Measurements from ENCODE around the gene PTPRCAP. TPM values are rescaled to one million over a fixed set of nuclear protein-coding genes. Genes with fewer than 3 reads are reported as not detected.
A peak's percentile ranks its signal among the peaks of the same experiment; 100 is the strongest.

The PTPRCAP gene
- total and polyA plus RNA-seq, 4 experiments from 2014 or later = 208 to 613 (median 420) TPM

DNA sequence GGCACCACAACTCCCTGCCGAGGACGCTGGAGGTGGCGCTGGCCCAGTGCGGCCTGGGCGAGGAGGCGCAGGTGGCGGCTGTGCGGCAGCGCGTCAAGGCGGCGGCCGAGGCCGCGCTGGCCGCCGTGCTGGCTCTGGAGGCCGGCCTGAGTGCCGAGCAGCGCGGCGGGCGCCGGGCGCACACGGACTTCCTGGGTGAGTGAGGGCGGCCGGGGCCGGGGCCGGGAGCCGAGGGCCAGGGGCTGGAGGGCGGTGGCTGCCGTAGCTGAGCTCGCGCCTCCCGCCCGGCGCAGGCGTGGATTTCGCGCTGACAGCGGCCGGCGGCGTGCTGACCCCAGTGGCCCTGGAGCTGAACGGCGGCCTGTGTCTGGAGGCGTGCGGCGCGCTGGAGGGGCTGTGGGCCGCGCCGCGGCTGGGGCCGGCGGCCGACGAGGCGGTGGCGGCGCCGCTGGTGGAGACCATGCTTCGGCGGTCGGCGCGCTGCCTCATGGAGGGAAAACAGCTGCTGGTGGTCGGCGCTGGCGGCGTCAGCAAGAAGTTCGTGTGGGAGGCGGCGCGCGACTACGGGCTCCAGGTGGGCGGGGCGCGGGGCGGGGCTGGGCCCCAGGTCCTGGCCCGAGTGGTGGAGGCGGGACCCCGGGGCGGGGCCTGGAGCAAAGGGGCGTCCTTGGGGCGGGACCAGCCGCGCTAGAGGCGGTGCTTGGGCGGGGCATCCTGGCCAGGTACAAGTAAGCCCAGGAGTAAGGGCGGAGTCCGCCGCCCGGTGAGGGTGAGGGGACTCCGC lies 16.6 kb downstream of the PTPRCAP start:
- peak; percentile 96 to 99 (median 97) for DNase-seq
- Histone ChIP-seq H3K4me1 (ENCODE audit: insufficient read depth, low read length) (peaks cover 53% of the 10 kb centered on the region), H3K27ac (ENCODE audit: low read depth, low read length) (peak overlapping the region; percentile 66), H3K4me3 (ENCODE audit: low read length in 2 of 2) (peak overlapping the region in 1 of 2 donors; percentile 69), H3K27me3 (ENCODE audit: insufficient read depth, low read length) (no peaks in the 10 kb centered on the region), H3K36me3 (ENCODE audit: insufficient read depth, low read length) (no peaks in the 10 kb centered on the region), H3K9me3 (ENCODE audit: control insufficient read depth in 1 of 2, low read length in 2 of 2) (no peaks in the 10 kb centered on the region)
- Mint-ChIP-seq H3K9me3 (no peaks in the 10 kb centered on the region), H3K4me1 (peaks cover 29 to 63% (median 46%) of the 10 kb centered on the region in 4 donors), H3K4me3 (peak overlapping the region; percentile 67 to 87 (median 80)), H3K27ac (peak overlapping the region; percentile 64 to 94 (median 92)), H3K27me3 (no peaks in the 10 kb centered on the region), H3K36me3 (no peaks in the 10 kb centered on the region)
- ChIA-PET CTCF (ENCODE audit: partially characterized antibody) (interaction anchor here (1.3 to 6.4 kb wide), 4 partner anchors 14 to 48 kb away, joined by 3 to 63 read pairs (median 6); partner anchors contain the start of genes PPP1CA, TBC1D10C and TMEM134), POLR2A (ENCODE audit: partially characterized antibody) (interaction anchor here (0.5 to 31.8 kb wide), 18 partner anchors 9 to 144 kb away, joined by 3 to 2262 read pairs (median 6); partner anchors contain the start of genes AIP, CORO1B, PITPNM1 and POLD4)
- intact Hi-C loops (cut with micrococcal nuclease) = loop anchor here (1.0 kb wide), 2 partner anchors 16 to 18 kb away; partner anchors contain the start of gene PTPRCAP

DNA sequence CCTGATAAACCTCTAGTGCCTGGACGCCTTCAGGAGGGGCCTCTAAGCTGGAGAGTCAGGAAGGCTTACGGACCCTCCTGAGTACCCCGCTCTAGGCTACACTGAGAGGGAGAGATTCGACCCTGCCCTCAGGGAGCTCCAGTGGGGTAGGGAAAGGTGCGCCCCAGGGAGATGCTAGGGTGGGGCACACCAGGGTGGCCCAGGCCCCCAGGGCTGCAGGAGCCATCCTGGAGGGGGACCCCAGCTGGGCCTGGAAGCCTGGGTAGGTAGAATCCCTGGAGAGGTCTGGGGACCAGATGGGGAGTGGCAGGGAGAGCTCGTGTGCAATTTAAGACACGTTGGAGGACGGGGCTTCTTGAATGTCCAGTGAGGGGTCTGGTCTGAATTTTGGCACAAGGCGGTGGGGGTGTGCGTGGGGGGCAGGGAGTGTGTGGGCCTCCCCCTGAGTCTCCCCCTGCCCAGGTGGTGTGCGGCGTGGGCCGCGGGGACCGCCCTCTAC lies 17.3 kb downstream of the PTPRCAP start:
- ChIA-PET POLR2A (ENCODE audit: partially characterized antibody) (interaction anchor here (0.5 to 31.8 kb wide), 17 partner anchors 8 to 85 kb away, joined by 3 to 2262 read pairs (median 6); partner anchors contain the start of genes AIP, CORO1B, PITPNM1 and POLD4), CTCF (ENCODE audit: partially characterized antibody) (interaction anchor here (1.3 to 6.4 kb wide), 4 partner anchors 13 to 48 kb away, joined by 3 to 63 read pairs (median 6); partner anchors contain the start of genes PPP1CA, TBC1D10C and TMEM134)
- no peaks in the 10 kb centered on the region for H3K27me3 Mint-ChIP-seq
- H3K27ac ChIP-seq (ENCODE audit: low read depth, low read length) = peak overlapping the region; percentile 66
- H3K36me3 Mint-ChIP-seq = no peaks in the 10 kb centered on the region
- H3K4me3 ChIP-seq (ENCODE audit: low read length in 2 of 2) = peak overlapping the region in 1 of 2 donors; percentile 69
- no peaks in the 10 kb centered on the region for H3K9me3 ChIP-seq (ENCODE audit: control insufficient read depth in 1 of 2, low read length in 2 of 2)
- peaks cover 56% of the 10 kb centered on the region for H3K4me1 ChIP-seq (ENCODE audit: insufficient read depth, low read length)
- H3K27me3 ChIP-seq (ENCODE audit: insufficient read depth, low read length) = no peaks in the 10 kb centered on the region
- peak overlapping the region; percentile 52 to 92 (median 88) for H3K27ac Mint-ChIP-seq
- no peaks in the 10 kb centered on the region for H3K9me3 Mint-ChIP-seq
- peaks cover 29 to 65% (median 48%) of the 10 kb centered on the region in 4 donors for H3K4me1 Mint-ChIP-seq
- peak overlapping the region; percentile 82 to 88 (median 86) for H3K4me3 Mint-ChIP-seq
- intact Hi-C loops (cut with micrococcal nuclease) = no loop called here
- DNase-seq = no peak
- no peaks in the 10 kb centered on the region for H3K36me3 ChIP-seq (ENCODE audit: insufficient read depth, low read length)

DNA sequence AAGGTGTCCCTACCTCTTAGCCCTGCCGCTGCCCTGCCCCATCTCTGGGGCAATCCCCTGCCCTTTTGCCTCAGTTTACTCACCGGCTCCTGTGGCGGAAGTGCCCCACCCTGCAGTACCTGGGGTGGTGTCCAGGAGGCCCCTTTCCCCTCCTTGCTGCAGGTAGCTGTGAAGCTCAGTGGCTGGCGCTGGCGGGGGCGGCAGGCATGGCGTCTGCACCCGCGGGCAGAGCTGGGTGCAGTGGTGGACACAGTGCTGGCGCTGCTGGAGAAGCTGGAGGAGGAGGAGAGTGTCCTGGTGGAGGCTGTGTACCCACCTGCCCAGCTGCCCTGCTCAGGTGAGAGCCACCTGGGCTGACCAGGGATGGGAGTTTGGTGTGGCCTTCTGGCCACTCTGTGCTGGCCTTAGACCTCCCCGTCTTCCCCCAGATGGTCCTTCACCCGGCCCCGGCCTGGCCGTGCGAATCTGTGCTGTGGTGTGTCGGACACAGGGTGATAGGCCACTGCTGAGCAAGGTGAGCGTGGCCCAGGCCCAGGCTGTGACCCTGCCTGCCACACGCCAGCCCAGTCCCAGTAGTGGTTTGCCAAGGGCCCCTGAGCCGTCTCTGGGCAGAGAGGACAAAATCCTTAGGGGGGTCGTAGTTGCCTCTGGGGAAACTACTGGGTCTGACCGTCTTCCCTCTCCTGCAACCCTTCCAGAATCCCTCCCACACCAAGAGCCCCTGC lies 18.0 kb downstream of the PTPRCAP start:
- POLR2A ChIA-PET (ENCODE audit: partially characterized antibody) = interaction anchor here (0.6 to 31.8 kb wide), 19 partner anchors 8 to 86 kb away, joined by 3 to 2262 read pairs (median 10); partner anchors contain the start of genes AIP, CORO1B, PITPNM1 and POLD4

DNA sequence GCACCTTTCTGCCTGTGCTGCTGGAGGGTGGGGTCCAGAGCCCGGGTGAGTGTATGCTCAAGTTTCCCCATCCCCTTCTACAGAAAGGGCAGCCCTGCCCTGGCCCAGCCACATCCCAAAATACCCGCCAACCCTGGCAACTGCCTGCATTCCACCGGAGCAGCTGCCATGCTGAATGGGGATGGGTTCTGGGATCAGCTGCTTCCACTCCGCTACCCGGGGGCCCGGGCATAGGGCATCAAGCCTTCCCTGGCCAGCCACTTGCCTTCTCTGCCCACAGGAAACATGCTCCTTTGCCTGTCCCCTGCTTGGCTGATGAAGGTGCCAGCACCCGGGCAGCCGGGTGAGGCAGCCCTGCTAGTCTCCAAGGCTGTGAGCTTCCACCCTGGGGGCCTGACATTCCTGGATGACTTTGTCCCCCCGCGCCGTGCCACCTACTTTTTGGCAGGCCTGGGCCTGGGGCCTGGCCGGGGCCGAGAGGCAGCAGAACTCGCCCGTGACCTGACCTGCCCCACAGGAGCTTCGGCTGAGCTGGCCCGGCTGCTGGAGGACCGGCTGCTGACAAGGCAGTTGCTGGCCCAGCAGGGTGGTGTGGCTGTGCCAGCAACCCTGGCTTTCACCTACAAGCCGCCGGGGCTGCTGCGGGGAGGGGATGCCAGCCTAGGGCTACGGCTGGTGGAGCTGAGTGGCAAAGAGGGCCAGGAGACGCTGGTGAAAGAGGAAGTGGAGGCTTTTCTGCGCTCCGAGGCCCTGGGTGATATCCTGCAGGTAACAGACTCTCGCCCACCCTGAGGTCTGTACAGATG lies 18.8 kb downstream of the PTPRCAP start:
- intact Hi-C loops (cut with micrococcal nuclease) = no loop called here
- no peaks in the 10 kb centered on the region for H3K36me3 ChIP-seq (ENCODE audit: insufficient read depth, low read length)
- Mint-ChIP-seq H3K9me3 (no peaks in the 10 kb centered on the region), H3K36me3 (no peaks in the 10 kb centered on the region), H3K27ac (peak overlapping the region; percentile 31 to 92 (median 79)), H3K4me1 (peaks cover 29 to 68% (median 49%) of the 10 kb centered on the region in 4 donors), H3K4me3 (peak overlapping the region; percentile 48 to 87 (median 84)), H3K27me3 (no peaks in the 10 kb centered on the region)
- H3K27ac ChIP-seq (ENCODE audit: low read depth, low read length) = peak overlapping the region; percentile 32
- ChIA-PET POLR2A (ENCODE audit: partially characterized antibody) (interaction anchor here (0.6 to 31.8 kb wide), 10 partner anchors 13 to 144 kb away, joined by 3 to 2262 read pairs (median 12); partner anchors contain the start of genes AIP, CDK2AP2, POLD4 and PPP1CA), CTCF (ENCODE audit: partially characterized antibody) (interaction anchor here (1.3 to 6.4 kb wide), 4 partner anchors 10 to 62 kb away, joined by 3 to 63 read pairs (median 6); partner anchors contain the start of genes PPP1CA and TBC1D10C)
- H3K4me1 ChIP-seq (ENCODE audit: insufficient read depth, low read length) = peaks cover 67% of the 10 kb centered on the region
- H3K27me3 ChIP-seq (ENCODE audit: insufficient read depth, low read length) = no peaks in the 10 kb centered on the region
- peak overlapping the region in 1 of 2 donors; percentile 24 for H3K4me3 ChIP-seq (ENCODE audit: low read length in 2 of 2)
- no peaks in the 10 kb centered on the region for H3K9me3 ChIP-seq (ENCODE audit: control insufficient read depth in 1 of 2, low read length in 2 of 2)
- DNase-seq = peak in 3 of 5 donors; percentile 44 to 65 (median 45)

More for the DNA sequence above, 18.0 kb downstream of the PTPRCAP start:
- Mint-ChIP-seq H3K27me3 (no peaks in the 10 kb centered on the region), H3K36me3 (no peaks in the 10 kb centered on the region), H3K4me3 (peak overlapping the region; percentile 48 to 88 (median 86)), H3K9me3 (no peaks in the 10 kb centered on the region), H3K27ac (peak overlapping the region; percentile 52 to 92 (median 87)), H3K4me1 (peaks cover 29 to 65% (median 48%) of the 10 kb centered on the region in 4 donors)
- Histone ChIP-seq H3K27ac (ENCODE audit: low read depth, low read length) (peak overlapping the region; percentile 32), H3K4me1 (ENCODE audit: insufficient read depth, low read length) (peaks cover 63% of the 10 kb centered on the region), H3K27me3 (ENCODE audit: insufficient read depth, low read length) (no peaks in the 10 kb centered on the region), H3K36me3 (ENCODE audit: insufficient read depth, low read length) (no peaks in the 10 kb centered on the region), H3K9me3 (ENCODE audit: control insufficient read depth in 1 of 2, low read length in 2 of 2) (no peaks in the 10 kb centered on the region), H3K4me3 (ENCODE audit: low read length in 2 of 2) (peak overlapping the region in 1 of 2 donors; percentile 24)
- CTCF ChIA-PET (ENCODE audit: partially characterized antibody) = interaction anchor here (1.3 to 6.4 kb wide), 6 partner anchors 10 to 49 kb away, joined by 3 to 63 read pairs (median 6); partner anchors contain the start of genes PPP1CA, TBC1D10C and TMEM134
- intact Hi-C loops (cut with micrococcal nuclease) = no loop called here
- no peak for DNase-seq

DNA sequence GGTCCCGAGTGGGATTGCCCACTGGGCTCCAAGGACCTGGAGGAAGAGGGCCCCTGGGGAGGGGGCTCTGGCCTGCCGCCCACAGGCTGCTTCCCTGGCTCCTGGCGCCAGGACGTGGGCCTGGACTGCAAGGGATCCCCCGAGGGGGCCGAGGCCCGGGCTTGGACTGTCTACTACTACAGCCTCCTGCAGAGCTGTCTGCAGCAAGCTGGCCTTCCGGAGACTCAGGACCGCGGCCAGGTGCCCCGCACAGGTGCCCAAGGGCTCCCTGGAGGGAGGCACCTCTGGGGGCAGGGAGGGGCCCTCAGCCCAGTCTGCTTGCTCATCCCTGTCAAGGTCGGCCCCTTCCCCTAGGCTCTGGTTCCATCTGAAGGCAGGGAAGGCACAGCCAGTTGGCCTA lies 20.1 kb downstream of the PTPRCAP start:
- Mint-ChIP-seq H3K4me1 (peaks cover 33 to 73% (median 55%) of the 10 kb centered on the region in 4 donors), H3K4me3 (peak overlapping the region in 6 of 8 donors; percentile 10 to 98 (median 68)), H3K27me3 (no peaks in the 10 kb centered on the region), H3K27ac (peak overlapping the region; percentile 76 to 92 (median 79)), H3K9me3 (peaks cover 0 to 2% (median 0%) of the 10 kb centered on the region in 8 donors), H3K36me3 (no peaks in the 10 kb centered on the region)
- Histone ChIP-seq H3K36me3 (ENCODE audit: insufficient read depth, low read length) (no peaks in the 10 kb centered on the region), H3K4me3 (ENCODE audit: low read length in 2 of 2) (peak overlapping the region in 1 of 2 donors; percentile 3), H3K9me3 (ENCODE audit: control insufficient read depth in 1 of 2, low read length in 2 of 2) (no peaks in the 10 kb centered on the region), H3K27ac (ENCODE audit: low read depth, low read length) (peak overlapping the region; percentile 53), H3K27me3 (ENCODE audit: insufficient read depth, low read length) (no peaks in the 10 kb centered on the region), H3K4me1 (ENCODE audit: insufficient read depth, low read length) (peaks cover 80% of the 10 kb centered on the region)
- CTCF ChIA-PET (ENCODE audit: partially characterized antibody) = interaction anchor here (0.9 to 6.4 kb wide), 6 partner anchors 10 to 61 kb away, joined by 3 to 63 read pairs (median 5); partner anchors contain the start of genes PPP1CA, PTPRCAP and TBC1D10C
- POLR2A ChIA-PET (ENCODE audit: partially characterized antibody) = interaction anchor here (0.8 to 31.8 kb wide), 14 partner anchors 14 to 146 kb away, joined by 3 to 2262 read pairs (median 4); partner anchors contain the start of genes AIP, CDK2AP2, CORO1B and POLD4
- intact Hi-C loops (cut with micrococcal nuclease) = loop anchor here (1.0 to 2.0 kb wide), 4 partner anchors 8 to 51 kb away; partner anchors contain the start of genes RPS6KB2 and TMEM134
- no peak for DNase-seq
